IPS-15b (cell line): ENCODE results near the gene SERPING1.

Experiments
- H3K27me3 ChIP-seq: one replicate; pipeline ENCODE4 v1.6.1; 2013; ENCODE audit warnings: low read length; ENCODE audit not compliant: control insufficient read depth, insufficient read depth
- H3K36me3 ChIP-seq: one replicate; pipeline ENCODE4 v1.6.1; 2013; ENCODE audit warnings: low read length; ENCODE audit not compliant: control insufficient read depth, insufficient read depth
- H3K4me1 ChIP-seq: one replicate; pipeline ENCODE4 v1.6.1; 2013; ENCODE audit warnings: mild to moderate bottlenecking, low read length; ENCODE audit not compliant: control insufficient read depth, insufficient read depth
- H3K4me3 ChIP-seq: one replicate; pipeline ENCODE4 v1.5.1; 2013; ENCODE audit warnings: low read depth, low read length
- H3K9ac ChIP-seq: one replicate; pipeline ENCODE4 v1.6.1; 2013; ENCODE audit warnings: low read depth, mild to moderate bottlenecking, low read length
- H3K9me3 ChIP-seq: one replicate; pipeline ENCODE4 v1.6.1; 2013; ENCODE audit warnings: mild to moderate bottlenecking, low read length; ENCODE audit not compliant: control insufficient read depth, insufficient read depth

SERPING1 gene

DNA sequence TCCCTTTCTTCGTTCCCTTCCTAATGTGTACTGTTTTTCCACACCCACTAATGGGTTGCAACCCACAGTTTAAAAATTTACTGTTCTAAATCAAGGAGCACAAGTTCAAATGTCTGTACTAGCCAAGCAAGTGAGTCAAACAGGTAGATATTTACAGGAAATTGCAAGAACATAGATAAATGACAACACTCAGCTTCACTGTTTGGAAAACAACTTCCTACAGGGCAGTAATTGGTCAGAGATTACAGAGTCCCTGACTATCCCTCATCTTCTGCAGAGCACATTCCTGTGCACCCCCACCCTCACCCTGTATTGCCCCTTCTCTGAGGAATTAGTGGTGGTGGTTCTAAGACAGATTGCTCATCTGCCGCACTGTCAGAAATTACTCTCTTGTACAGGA lies 1.9 kb downstream of the SERPING1 start:
- Histone ChIP-seq H3K36me3 (peaks cover 8% of the 10 kb centered on the region), H3K4me3 (no peak overlapping the region), H3K4me1 (peaks cover 15% of the 10 kb centered on the region), H3K9me3 (no peaks in the 10 kb centered on the region), H3K9ac (no peak overlapping the region), H3K27me3 (no peaks in the 10 kb centered on the region)

DNA sequence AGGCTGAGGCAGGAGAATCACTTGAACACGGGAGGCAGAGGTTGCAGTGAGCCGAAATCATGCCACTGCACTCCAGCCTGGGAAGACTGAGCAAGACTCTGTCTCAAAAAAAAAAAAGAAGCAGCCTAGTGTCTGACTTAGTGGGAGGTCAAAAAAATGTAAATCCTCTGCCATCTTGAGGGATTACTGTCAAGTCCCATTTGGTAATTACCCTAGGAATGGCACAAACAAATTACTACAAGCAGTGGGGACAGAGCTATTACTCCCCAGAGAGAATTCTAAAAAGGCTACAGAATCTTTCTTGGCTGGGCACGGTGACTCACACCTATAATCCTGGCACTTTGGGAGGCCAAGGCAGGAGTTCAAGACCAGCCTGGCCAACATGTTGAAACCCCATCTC lies 3.8 kb downstream of the SERPING1 start:
- Histone ChIP-seq H3K9ac (no peak overlapping the region), H3K27me3 (no peaks in the 10 kb centered on the region), H3K4me3 (no peak overlapping the region), H3K9me3 (no peaks in the 10 kb centered on the region), H3K36me3 (peaks cover 11% of the 10 kb centered on the region), H3K4me1 (peaks cover 15% of the 10 kb centered on the region)

DNA sequence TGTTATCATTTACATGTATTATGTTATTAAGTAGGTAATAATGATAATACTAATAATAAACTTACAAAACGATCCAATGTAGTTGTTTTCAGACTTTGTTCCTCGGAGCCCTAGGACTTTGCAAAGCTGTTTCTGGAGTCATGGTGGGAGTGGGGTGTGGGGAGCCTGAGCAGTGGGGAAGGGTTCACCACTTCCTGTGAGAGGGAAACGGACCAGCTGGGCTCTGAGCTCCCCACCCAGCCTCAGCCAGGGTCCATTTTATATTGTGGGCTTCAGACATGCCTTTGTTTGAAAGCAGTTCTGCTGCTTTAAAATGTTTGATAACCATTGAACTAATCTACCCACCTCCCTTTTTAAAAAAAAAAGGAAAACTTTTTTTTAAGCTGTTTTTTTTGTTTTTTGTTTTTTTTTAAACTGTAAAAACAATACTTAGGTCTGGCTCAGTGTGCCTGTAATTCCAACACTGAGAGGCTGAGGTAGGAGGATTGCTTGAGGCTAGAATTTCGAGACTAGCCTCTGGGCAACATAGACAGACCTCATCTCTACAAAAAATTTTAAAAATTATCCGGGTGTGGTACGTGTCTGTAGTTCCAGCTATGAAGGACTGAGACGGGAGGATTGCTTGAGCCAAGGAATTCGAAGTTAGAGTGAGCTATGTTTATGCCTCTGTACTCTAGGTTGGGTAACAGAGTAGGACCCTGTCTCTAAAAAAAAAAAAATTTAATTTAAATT lies 7.0 kb downstream of the SERPING1 start:
- peaks cover 2% of the 10 kb centered on the region for H3K4me1 ChIP-seq
- no peak overlapping the region for H3K9ac ChIP-seq
- H3K27me3 ChIP-seq = no peaks in the 10 kb centered on the region
- no peak overlapping the region for H3K4me3 ChIP-seq
- H3K9me3 ChIP-seq = no peaks in the 10 kb centered on the region
- peaks cover 11% of the 10 kb centered on the region for H3K36me3 ChIP-seq

DNA sequence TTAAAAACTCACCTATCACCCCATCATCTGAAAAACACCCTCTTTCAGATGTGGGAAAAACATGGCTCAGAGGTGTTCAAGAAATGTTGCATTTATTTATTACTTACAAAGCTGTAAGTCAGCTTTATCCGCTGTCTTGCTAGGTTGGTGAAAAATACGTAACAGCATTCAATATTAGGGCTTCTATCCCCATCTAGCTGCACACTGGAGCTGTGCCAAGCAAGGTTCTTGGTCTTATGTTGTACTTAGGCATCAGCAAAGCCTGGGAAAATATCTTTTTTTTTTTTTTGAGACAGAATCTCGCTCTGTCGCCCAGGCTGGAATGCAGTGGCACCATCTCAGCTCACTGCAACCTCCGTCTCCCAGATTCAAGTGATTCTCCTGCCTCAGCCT lies 7.5 kb downstream of the SERPING1 start:
- H3K9me3 ChIP-seq = no peaks in the 10 kb centered on the region
- no peak overlapping the region for H3K9ac ChIP-seq
- no peaks in the 10 kb centered on the region for H3K4me1 ChIP-seq
- no peak overlapping the region for H3K4me3 ChIP-seq
- peaks cover 9% of the 10 kb centered on the region for H3K36me3 ChIP-seq
- no peaks in the 10 kb centered on the region for H3K27me3 ChIP-seq

DNA sequence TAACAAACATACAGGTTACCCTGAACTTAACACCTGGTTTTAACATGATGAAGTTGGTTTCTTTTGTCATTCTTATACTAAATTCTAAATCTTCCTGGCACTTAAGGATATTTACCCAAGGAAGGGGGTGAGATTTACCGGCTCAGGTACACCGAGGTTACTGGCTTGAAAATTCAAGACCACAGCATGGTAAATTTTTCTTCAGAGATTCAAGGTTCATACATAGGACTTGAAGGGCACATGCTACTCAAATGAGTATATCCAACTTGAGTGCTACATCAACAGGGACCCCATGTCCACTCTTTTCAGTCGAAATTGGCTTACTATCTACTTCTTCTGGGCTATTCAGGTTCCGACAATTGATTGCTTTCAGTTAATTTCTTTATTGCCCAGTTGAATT lies 12.7 kb downstream of the SERPING1 start:
- Histone ChIP-seq H3K4me1 (no peaks in the 10 kb centered on the region), H3K9ac (no peak overlapping the region), H3K9me3 (no peaks in the 10 kb centered on the region), H3K4me3 (no peak overlapping the region), H3K36me3 (peaks cover 3% of the 10 kb centered on the region), H3K27me3 (no peaks in the 10 kb centered on the region)

DNA sequence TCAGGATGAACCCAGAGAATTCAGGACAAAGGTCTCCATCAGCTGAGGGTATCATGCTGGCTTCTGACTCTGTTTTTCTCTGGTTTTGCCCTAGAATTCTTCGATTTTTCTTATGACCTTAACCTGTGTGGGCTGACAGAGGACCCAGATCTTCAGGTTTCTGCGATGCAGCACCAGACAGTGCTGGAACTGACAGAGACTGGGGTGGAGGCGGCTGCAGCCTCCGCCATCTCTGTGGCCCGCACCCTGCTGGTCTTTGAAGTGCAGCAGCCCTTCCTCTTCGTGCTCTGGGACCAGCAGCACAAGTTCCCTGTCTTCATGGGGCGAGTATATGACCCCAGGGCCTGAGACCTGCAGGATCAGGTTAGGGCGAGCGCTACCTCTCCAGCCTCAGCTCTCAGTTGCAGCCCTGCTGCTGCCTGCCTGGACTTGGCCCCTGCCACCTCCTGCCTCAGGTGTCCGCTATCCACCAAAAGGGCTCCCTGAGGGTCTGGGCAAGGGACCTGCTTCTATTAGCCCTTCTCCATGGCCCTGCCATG lies 16.8 kb downstream of the SERPING1 start:
- Histone ChIP-seq H3K9me3 (no peaks in the 10 kb centered on the region), H3K4me1 (no peaks in the 10 kb centered on the region), H3K4me3 (no peak overlapping the region), H3K9ac (no peak overlapping the region), H3K27me3 (no peaks in the 10 kb centered on the region), H3K36me3 (no peaks in the 10 kb centered on the region)

DNA sequence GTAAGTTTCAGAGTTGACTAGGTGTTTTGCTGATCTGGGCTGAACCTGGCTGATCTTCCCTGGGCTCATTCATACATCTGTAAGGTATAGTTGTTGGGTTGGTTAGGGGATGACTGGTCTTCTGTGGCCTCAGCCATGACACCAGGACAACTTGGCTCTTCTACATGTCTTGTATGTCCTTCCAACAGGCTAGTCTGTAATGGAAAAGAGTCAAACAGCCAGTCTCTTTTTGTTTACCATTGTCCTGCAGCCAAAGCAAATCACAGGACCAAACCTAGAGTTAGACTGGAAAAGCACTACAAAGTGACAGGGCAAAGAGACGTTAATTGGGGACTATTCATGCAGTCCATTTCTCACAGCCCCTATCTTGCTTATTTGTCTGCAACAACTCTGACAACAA lies 17.8 kb downstream of the SERPING1 start:
- Histone ChIP-seq H3K36me3 (no peaks in the 10 kb centered on the region), H3K4me3 (no peak overlapping the region), H3K9ac (no peak overlapping the region), H3K27me3 (no peaks in the 10 kb centered on the region), H3K4me1 (no peaks in the 10 kb centered on the region), H3K9me3 (peaks cover 7% of the 10 kb centered on the region)

DNA sequence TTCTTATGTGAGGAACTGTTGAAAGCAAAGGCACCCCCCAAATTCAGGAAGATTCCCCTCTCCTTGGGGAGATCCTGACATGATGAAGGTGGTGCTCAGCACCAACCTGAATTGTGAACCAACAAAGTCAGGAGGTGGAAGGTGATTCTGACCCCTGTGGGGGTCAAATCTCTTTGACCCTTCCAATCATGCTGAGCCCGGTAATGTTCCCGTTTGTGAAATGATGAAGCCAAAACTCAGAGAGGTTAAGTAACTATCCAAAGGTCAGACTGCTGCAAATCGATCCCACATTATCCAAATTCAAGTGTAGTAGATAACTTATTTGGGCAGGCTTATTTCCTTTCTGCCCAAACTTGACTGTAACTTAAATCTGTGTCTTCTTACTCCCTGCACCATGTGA lies 19.1 kb downstream of the SERPING1 start:
- no peak overlapping the region for H3K4me3 ChIP-seq
- H3K9me3 ChIP-seq = peaks cover 7% of the 10 kb centered on the region
- H3K36me3 ChIP-seq = no peaks in the 10 kb centered on the region
- H3K27me3 ChIP-seq = no peaks in the 10 kb centered on the region
- no peaks in the 10 kb centered on the region for H3K4me1 ChIP-seq
- H3K9ac ChIP-seq = no peak overlapping the region

DNA sequence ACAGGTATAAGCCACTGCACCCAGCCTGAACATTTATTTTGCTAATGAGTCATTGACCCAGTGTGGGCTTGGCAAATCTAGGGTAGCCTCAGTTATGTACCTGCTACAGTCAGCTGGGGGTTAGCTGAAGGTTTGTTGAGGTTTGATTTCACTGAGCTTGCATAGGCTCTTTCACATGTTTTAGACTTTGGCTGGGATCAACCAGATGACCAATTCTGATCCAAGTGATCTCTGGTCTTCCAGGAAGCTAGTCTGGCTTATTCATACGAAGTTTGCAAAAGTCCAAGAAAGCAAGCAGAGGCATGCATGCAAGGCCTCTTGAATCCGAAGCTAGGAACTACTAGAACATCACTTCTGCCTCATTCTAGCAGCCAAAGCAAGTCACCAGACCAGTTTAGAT lies 21.0 kb downstream of the SERPING1 start:
- Histone ChIP-seq H3K27me3 (no peaks in the 10 kb centered on the region), H3K4me1 (no peaks in the 10 kb centered on the region), H3K9ac (no peak overlapping the region), H3K4me3 (no peak overlapping the region), H3K9me3 (peaks cover 7% of the 10 kb centered on the region), H3K36me3 (no peaks in the 10 kb centered on the region)

DNA sequence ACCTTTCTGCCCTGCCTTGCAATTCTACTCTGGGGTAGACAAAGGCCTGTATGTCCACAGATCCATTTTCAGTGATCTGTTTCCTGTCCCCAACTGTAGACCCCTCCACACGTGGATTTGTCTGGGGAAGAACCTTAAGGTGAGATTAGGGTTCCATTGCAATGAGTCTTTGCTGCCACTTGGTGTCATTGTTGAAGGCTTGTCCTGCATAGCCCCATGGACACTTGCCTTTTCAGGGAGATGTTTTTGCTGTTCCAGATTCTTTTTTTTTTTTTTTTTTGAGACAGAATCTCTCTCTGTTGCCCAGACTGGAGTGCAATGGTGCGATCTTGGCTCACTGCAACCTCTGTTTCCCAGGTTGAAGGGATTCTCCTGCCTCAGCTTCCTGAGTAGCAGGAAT lies 21.8 kb downstream of the SERPING1 start:
- H3K4me3 ChIP-seq = no peak overlapping the region
- no peaks in the 10 kb centered on the region for H3K27me3 ChIP-seq
- no peak overlapping the region for H3K9ac ChIP-seq
- H3K4me1 ChIP-seq = no peaks in the 10 kb centered on the region
- H3K36me3 ChIP-seq = no peaks in the 10 kb centered on the region
- peaks cover 7% of the 10 kb centered on the region for H3K9me3 ChIP-seq

DNA sequence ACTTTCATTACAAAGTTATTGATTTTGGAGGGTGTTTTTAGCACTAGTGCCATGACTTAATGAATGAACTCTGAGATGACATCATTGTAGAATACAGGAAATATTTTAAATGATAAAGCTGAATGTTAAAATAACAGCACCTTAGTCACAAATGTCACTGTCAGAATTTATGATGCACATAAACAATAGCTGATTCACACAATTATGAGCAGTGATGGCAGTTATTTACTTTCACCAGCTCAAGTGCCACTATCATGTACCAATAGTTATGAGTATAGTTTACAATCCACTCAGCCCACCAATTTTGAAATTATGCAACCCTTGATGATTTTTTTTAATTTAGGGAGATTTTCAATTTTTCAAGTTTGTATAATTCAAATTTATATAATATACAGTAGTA lies 23.0 kb downstream of the SERPING1 start:
- Histone ChIP-seq H3K4me3 (no peak overlapping the region), H3K9ac (no peak overlapping the region), H3K4me1 (no peaks in the 10 kb centered on the region), H3K9me3 (peaks cover 7% of the 10 kb centered on the region), H3K27me3 (no peaks in the 10 kb centered on the region), H3K36me3 (no peaks in the 10 kb centered on the region)

DNA sequence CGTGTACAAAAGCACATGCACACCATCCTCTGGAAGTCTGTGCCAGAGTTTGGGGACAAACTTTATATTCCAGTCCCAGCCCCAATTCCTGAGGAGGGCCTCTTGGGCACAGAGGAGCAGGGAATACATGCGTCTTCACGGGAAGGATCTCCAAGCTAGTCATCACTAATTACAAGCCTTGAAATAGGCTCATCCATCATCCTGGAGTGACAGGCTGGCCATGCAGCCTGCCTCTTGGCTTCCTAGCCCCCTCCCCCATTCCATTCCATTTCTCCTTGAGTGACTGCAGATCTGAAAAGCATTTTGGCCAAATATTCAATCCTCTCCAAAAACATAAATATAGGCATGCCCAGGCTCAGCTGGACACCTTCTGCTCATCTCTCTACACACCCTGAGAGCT lies 24.8 kb downstream of the SERPING1 start:
- H3K4me3 ChIP-seq = no peak overlapping the region
- no peak overlapping the region for H3K9ac ChIP-seq
- H3K9me3 ChIP-seq = peaks cover 7% of the 10 kb centered on the region
- H3K27me3 ChIP-seq = no peaks in the 10 kb centered on the region
- no peaks in the 10 kb centered on the region for H3K36me3 ChIP-seq
- H3K4me1 ChIP-seq = no peaks in the 10 kb centered on the region
